CD4-positive, alpha-beta T cell (primary cell): ENCODE measurements around the gene ZCCHC9. TPM values are rescaled to one million over a fixed set of nuclear protein-coding genes. Genes with fewer than 3 reads are reported as not detected.

Experiments used
- ATAC-seq: fragments of 200-7000 bp; cut with Tn5 transposase; one replicate; pipeline ENCODE4 v1.10.0; 2022; ENCODE audit warnings: mild to moderate bottlenecking; ENCODE audit not compliant: poor library complexity
- CTCF ChIA-PET: fragments of 350-600 bp; sonication (Branson Sonifier 250); formaldehyde crosslinking; loops from one replicate; lab custom pipeline; 2021; ENCODE audit warnings: antibody characterized with exemption, inconsistent platforms; lab: Charles Lee
- POLR2A ChIA-PET: fragments of 350-600 bp; sonication (Branson Sonifier 250); formaldehyde crosslinking; loops from one replicate; lab custom pipeline; 2021; ENCODE audit warnings: antibody characterized with exemption, inconsistent platforms; lab: Charles Lee
- DNase-seq, 14 experiments: peaks; one replicate each; pipeline ENCODE4 v3.0.0-alpha.2; 2013 to 2020; ENCODE audit warnings: mixed read lengths in 2 of 14
- H3K27ac ChIP-seq, 2 donors: one replicate each; pipeline versions ENCODE4 v1.5.1 to v1.7.0; 2013; ENCODE audit warnings: low read length in 2 of 2, low read depth in 1 of 2, mild to moderate bottlenecking in 1 of 2
- H3K27me3 ChIP-seq, 2 experiments: 1 replicate in 1 of 2; 2 replicates in 1 of 2; pipeline versions ENCODE4 v1.6.1 to v1.7.0; 2013; ENCODE audit warnings: low read length in 2 of 2, control low read depth in 1 of 2, mild to moderate bottlenecking in 1 of 2, moderate library complexity in 1 of 2; ENCODE audit not compliant: insufficient read depth in 2 of 2, control insufficient read depth in 1 of 2
- H3K36me3 ChIP-seq: one replicate; pipeline ENCODE4 v1.6.1; 2013; ENCODE audit warnings: low read length, control low read depth; ENCODE audit not compliant: insufficient read depth
- H3K4me1 ChIP-seq: one replicate; pipeline ENCODE4 v1.6.1; 2013; ENCODE audit warnings: low read length, control low read depth; ENCODE audit not compliant: insufficient read depth
- H3K4me3 ChIP-seq: one replicate; pipeline ENCODE4 v1.5.1; 2013; ENCODE audit warnings: mild to moderate bottlenecking, low read length, moderate library complexity
- H3K9me3 ChIP-seq, 2 experiments: 1 replicate in 1 of 2; 2 replicates in 1 of 2; pipeline versions ENCODE4 v1.6.1 to v1.7.0; 2013; ENCODE audit warnings: low read length in 2 of 2, mild to moderate bottlenecking in 2 of 2, control low read depth in 1 of 2, moderate library complexity in 1 of 2; ENCODE audit not compliant: control insufficient read depth in 1 of 2, insufficient read depth in 1 of 2
- H3K27ac Mint-ChIP-seq: one replicate; pipeline ENCODE4 v1.8.0; 2020; ENCODE audit warnings: mixed read lengths
- H3K27me3 Mint-ChIP-seq: one replicate; pipeline ENCODE4 v1.8.0; 2021; ENCODE audit warnings: mixed read lengths
- H3K36me3 Mint-ChIP-seq: one replicate; pipeline ENCODE4 v1.8.0; 2021; ENCODE audit warnings: low read depth, mixed read lengths
- H3K4me1 Mint-ChIP-seq: one replicate; pipeline ENCODE4 v1.8.0; 2021; ENCODE audit warnings: low read depth, mixed read lengths
- H3K4me3 Mint-ChIP-seq: one replicate; pipeline ENCODE4 v1.8.0; 2020; ENCODE audit warnings: mild to moderate bottlenecking, mixed read lengths
- H3K9me3 Mint-ChIP-seq: one replicate; pipeline ENCODE4 v1.8.0; 2020; ENCODE audit warnings: mixed read lengths
- intact Hi-C, 2 experiments: fragments of 100-400 bp; cut with DNase I in 1 of 2; cut with micrococcal nuclease in 1 of 2; formaldehyde crosslinking; loops; one replicate each; pipeline versions ENCODE4 v1.15.1 to v1.9.0; 2023 to 2025; cut with DNase I, micrococcal nuclease
- total RNA-seq, 174 experiments: library from RNA in 2 of 174; stranded (reverse) in 2 of 174; gene quantifications; one replicate each; pipeline ENCODE4 v1.2.3 and lab custom pipeline; 2021 to 2026
- TF ChIP-seq, protein P1 (sequence below): fragments of 200-600 bp; IDR thresholded peaks from one replicate; pipeline ENCODE4 v1.8.0; 2022; ENCODE audit warnings: antibody characterized with exemption, mild to moderate bottlenecking

The ZCCHC9 gene
- total RNA-seq, 2 experiments from 2014 or later: 16.3 to 17.3 TPM

DNA sequence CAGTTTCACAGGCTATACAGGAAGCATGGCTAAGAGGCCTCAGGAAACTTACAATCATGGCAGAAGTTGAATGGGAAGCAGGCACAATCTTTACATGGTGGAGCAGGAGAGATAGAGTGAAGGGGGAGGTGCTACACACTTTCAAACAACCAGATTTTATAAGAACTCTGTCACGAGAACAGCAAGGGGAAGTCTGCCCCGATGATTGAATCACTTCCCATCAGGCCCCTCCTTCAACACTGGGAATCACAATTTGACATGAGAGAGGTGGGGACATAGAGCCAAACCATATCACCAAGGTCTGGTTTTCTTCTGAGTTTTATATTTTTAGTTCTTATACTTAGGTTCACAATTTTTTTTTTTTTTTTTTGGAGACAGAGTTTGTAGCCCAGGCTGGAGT lies 16.1 kb downstream of the ZCCHC9 start:
- H3K36me3 Mint-ChIP-seq: peaks cover 23% of the 10 kb centered on the region
- no peak overlapping the region for H3K27ac ChIP-seq
- H3K4me3 Mint-ChIP-seq: no peak overlapping the region
- peaks cover 11% of the 10 kb centered on the region for H3K36me3 ChIP-seq
- intact Hi-C loops: no loop called here
- no peak overlapping the region for H3K4me3 ChIP-seq
- CTCF ChIA-PET: no interaction called here
- H3K4me1 ChIP-seq: no peaks in the 10 kb centered on the region
- no peak for ATAC-seq
- H3K9me3 ChIP-seq: no peaks in the 10 kb centered on the region
- H3K27me3 Mint-ChIP-seq: no peaks in the 10 kb centered on the region
- no peak for DNase-seq
- TF ChIP-seq, protein P1, sequence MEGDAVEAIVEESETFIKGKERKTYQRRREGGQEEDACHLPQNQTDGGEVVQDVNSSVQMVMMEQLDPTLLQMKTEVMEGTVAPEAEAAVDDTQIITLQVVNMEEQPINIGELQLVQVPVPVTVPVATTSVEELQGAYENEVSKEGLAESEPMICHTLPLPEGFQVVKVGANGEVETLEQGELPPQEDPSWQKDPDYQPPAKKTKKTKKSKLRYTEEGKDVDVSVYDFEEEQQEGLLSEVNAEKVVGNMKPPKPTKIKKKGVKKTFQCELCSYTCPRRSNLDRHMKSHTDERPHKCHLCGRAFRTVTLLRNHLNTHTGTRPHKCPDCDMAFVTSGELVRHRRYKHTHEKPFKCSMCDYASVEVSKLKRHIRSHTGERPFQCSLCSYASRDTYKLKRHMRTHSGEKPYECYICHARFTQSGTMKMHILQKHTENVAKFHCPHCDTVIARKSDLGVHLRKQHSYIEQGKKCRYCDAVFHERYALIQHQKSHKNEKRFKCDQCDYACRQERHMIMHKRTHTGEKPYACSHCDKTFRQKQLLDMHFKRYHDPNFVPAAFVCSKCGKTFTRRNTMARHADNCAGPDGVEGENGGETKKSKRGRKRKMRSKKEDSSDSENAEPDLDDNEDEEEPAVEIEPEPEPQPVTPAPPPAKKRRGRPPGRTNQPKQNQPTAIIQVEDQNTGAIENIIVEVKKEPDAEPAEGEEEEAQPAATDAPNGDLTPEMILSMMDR: no peak
- no peak overlapping the region for H3K27ac Mint-ChIP-seq
- no peaks in the 10 kb centered on the region for H3K4me1 Mint-ChIP-seq
- H3K9me3 Mint-ChIP-seq: no peaks in the 10 kb centered on the region
- H3K27me3 ChIP-seq: no peaks in the 10 kb centered on the region
- POLR2A ChIA-PET: no interaction called here

- H3K4me1 Mint-ChIP-seq: no peaks in the 10 kb centered on the region
- H3K36me3 Mint-ChIP-seq: no peaks in the 10 kb centered on the region
- Histone ChIP-seq H3K27ac (no peak overlapping the region), H3K36me3 (no peaks in the 10 kb centered on the region), H3K4me1 (no peaks in the 10 kb centered on the region), H3K27me3 (no peaks in the 10 kb centered on the region), H3K4me3 (no peak overlapping the region), H3K9me3 (no peaks in the 10 kb centered on the region)
- no peaks in the 10 kb centered on the region for H3K9me3 Mint-ChIP-seq
- ChIA-PET POLR2A (no interaction called here), CTCF (no interaction called here)
- H3K27ac Mint-ChIP-seq: no peak overlapping the region
- no peak for ATAC-seq
- no peaks in the 10 kb centered on the region for H3K27me3 Mint-ChIP-seq
- DNase-seq: no peak
- intact Hi-C loops: no loop called here
- no peak overlapping the region for H3K4me3 Mint-ChIP-seq
- TF ChIP-seq, protein P1: no peak
Measured at GRCh38 chr5:81326554-81326953, 25.2 kb downstream of the ZCCHC9 start.

- H3K36me3 Mint-ChIP-seq: no peaks in the 10 kb centered on the region
- TF ChIP-seq, protein P1: no peak
- Histone ChIP-seq H3K27me3 (no peaks in the 10 kb centered on the region), H3K36me3 (no peaks in the 10 kb centered on the region), H3K27ac (no peak overlapping the region), H3K4me3 (no peak overlapping the region), H3K4me1 (no peaks in the 10 kb centered on the region), H3K9me3 (no peaks in the 10 kb centered on the region)
- H3K4me1 Mint-ChIP-seq: no peaks in the 10 kb centered on the region
- no peak overlapping the region for H3K4me3 Mint-ChIP-seq
- no peak overlapping the region for H3K27ac Mint-ChIP-seq
- DNase-seq (peak in 1 of 14 experiments; percentile 7), ATAC-seq (no peak)
- H3K27me3 Mint-ChIP-seq: no peaks in the 10 kb centered on the region
- CTCF ChIA-PET: no interaction called here
- no peaks in the 10 kb centered on the region for H3K9me3 Mint-ChIP-seq
- intact Hi-C loops: no loop called here
- POLR2A ChIA-PET: no interaction called here
Measured at GRCh38 chr5:81334304-81335061, 33.1 kb downstream of the ZCCHC9 start.
